HG03521 (cell line): ENCODE measurements around the gene SLC2A14.
"Not testable (repeated sequence)": the region's sequence is repeated elsewhere in the genome, so short reads cannot be mapped to it uniquely, and the experiment has no call there.

Experiments
- ATAC-seq: cut with Tn5 transposase; IDR thresholded peaks from one replicate; pipeline ENCODE4 v1.9.1; 2021; ENCODE audit warnings: mild to moderate bottlenecking, moderate library complexity; ENCODE audit not compliant: unreplicated experiment

Gene SLC2A14

DNA sequence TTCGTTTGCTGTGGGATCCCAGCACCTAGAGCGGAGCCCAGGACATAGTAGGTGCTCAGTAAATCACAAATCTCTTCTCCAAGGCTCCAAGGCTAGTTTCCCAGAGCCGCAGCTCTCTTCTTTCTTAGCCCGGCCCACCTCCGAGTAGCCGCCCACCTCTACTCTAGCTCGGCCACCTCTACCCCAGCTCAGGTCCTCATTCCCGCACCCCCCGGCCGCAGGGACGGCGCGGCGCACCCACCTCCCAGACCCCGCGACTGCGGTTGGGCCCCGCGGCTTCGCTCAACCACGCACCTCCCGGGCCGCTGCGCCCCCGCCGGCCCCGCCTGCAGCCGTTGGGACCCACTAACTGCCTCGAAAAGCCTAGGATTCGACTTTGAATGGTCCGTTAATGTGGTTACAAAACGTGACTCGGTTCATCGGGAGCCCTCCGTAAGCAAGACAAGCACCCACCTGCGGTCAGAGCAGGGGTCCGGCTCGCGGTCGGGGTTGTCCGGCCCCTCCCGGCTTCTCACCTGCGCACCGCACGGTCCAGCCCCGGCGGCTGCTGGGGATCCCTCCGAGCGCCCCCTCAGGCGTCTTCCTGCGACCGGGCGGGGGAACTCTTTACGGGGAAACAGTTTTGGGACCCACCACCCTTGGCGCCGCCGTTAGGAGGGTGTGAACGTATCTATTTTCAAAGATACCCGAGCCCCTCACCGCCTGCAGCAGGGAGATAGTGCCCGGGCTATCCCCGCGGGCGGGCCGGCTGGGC is at the start of gene SLC2A14:
TSS of gene SLC2A14 (minus strand) at position 350 of the 754 bp plus-strand sequence. CDS start 3,035 bp downstream, outside the sequence.
- ATAC-seq: no peak

DNA sequence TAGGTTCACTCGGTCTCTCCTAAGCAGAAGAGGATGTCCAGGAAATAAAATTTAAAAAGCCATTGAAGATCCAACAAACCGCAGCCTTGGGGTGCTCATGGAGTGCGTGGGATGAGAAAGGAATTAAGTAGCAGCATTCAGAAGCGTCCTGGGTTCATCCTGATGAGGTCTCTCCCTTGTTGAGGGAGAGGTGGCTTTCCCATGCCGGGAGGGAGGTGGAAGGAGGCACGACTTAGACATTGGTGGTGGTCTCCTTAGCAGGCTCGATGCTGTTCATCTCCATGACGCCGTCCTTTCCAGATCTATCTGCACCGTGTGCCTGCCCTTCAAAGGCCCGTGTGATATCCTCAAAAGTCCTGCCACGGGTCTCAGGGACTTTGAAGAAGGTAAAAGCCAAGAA is 48.5 kb upstream of the SLC2A14 start:
- not testable (repeated sequence) for ATAC-seq

DNA sequence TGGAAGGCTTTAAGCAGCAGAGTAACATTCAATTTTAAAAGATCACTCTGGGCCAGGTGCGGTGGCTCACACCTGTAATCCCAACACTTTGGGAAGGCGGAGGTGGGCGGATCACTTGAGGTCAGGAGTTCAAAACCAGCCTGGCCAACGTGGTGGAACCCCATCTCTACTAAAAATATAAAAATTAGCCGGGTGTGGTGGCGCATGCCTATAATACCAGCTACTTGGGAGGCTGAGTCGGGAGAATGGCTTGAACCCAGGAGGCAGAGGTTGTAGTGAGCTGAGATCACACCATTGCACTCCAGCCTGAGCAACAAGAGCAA is 45.5 kb upstream of the SLC2A14 start:
- not testable (repeated sequence) for ATAC-seq

DNA sequence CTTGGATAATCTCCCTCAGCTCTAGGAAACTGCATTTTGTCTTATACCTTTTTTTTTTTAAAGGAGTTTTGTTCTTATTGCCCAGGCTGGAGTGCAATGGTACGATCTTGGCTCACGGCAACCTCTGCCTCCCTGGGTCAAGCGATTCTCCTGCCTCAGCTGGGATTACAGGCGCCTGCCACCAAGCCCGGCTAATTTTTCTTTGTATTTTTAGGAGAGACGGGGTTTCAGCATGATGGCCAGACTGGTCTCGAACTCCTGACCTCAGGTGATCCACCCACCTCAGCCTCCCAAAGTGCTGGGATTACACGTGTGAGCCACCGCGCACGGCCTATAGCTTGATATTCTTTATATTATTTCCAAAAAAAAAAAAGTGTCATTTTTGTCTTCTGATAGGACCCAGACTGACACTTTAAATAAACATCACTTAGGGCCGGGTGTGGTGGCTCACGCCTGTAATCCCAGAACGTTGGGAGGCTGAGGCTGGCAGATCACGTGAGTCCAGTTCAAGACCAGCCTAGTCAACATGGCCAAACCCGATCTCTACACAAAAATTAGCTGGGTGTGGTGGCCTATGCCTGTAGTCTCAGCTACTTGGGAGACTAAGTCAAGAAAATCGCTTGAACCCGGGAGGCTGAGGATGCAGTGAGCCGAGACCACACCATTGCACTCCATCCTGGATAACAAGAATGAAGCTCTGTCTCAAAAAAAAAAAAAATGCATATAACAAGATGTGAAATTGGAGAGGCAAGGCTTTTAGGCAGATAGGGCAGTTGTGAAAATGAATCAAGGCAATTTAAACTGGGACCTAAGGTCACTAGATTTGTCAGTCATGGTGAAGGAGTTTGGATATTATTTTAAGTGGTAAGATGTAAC is 44.9 kb upstream of the SLC2A14 start:
- ATAC-seq: no peak

DNA sequence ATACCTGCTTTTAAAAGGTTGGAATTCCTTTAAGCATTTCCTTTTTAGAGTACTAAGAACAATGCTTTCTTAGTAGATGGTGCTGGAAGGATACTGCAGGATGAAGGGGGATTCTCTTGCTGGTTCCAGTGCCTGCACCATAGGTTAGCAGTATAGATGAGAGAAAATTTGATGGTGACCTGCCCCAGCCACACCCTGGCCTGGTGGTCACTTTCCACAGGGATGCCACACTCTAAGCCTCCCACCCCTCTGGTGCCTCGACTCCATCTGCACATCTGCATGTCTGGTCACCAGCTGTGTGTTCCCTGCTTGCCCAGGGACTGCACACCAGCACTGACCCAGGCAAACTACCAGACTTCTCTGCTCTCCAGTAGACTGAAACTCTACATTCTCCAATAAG is 44.2 kb upstream of the SLC2A14 start:
- ATAC-seq: no peak

DNA sequence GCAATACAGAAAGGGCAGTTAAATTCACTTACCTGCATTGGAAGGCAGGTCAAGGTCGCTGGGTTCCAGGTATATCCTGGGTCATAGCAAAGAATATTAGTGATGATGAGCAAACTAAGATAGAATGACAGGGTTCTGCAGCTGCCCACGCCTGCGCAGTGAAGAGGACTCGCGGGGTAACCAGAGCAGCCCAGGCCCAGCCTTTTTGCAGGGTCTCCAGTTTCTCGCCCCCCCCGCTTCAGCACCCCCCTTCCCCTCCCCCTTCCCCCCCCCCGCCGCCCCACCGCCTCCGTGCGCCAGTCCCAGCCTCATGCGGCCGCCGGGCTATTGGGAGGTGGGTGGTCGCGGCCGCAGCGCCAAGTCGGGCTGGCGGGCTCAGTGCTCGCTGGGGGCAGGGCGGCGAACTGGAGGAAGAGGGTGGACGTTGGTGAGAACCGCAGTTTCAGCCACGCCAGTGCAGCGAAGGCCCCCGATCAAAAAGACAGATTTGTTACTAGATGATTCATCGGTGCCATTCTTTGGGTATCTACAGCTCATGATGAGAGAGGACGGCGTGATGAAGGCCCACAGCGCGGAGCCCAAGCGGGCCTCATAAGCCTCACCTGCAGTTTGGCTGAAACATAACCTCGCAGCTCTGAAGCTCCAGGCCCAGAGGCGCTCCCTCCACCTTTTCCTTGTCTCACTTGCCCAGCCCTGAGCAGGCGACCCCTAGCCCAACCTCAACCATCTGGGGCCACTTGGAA is 43.1 kb upstream of the SLC2A14 start:
- ATAC-seq: no peak

DNA sequence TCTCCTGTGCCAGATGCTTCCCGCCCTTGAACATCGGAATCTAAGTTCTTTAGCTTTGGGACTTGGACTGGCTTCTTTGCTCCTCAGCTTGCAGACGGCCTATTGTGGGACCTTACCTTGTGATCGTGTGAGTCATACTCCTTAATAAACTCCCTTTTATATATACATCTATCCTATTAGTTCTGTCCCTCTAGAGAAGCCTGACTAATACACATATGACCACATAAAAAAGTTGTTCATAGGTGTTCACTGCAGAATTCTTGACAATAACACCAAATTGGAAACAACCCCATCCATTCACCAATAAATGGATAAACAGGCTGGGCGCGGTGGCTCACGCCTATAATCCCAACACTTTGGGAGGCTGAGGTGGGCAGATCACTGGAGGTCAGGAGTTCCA is 37.4 kb upstream of the SLC2A14 start:
- not testable (repeated sequence) for ATAC-seq

DNA sequence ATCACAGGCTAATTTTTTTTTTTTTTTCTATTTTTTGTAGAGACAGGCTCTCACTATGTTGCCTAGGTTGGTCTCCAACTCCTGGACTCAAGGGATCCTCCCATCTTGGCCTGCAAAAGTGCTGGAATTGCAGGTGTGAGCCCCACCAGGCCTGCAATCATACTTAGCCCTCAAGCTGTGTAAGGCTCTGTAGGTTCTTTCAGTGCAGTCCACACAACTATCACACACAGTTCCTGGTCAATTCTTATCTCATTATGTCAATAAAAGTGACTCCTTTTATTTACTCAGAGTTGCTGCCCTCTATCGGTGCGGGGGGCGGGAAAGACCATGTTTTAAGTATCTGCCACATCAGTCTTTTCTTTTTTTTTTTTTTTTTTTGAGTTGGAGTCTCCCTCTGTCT is 34.3 kb upstream of the SLC2A14 start:
- no peak for ATAC-seq

DNA sequence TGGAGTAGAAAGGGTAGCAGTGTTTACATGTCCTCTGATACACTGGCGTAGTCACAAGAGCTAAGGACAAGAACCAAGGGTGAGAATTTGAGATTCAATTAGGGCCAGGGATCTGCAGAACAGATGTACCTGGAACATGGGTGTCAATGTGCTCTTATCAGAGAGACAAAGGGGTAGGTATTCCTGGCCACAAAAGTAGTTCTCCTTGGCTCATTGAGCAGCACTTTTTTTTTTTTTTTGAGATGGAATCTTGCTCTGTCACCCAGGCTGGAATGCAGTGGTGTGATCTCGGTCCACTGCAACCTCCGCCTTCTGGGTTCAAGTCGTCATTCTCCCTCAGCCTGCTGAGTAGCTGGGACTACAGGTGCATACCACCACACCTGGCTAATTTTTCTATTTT is 33.6 kb upstream of the SLC2A14 start:
- not testable (repeated sequence) for ATAC-seq

DNA sequence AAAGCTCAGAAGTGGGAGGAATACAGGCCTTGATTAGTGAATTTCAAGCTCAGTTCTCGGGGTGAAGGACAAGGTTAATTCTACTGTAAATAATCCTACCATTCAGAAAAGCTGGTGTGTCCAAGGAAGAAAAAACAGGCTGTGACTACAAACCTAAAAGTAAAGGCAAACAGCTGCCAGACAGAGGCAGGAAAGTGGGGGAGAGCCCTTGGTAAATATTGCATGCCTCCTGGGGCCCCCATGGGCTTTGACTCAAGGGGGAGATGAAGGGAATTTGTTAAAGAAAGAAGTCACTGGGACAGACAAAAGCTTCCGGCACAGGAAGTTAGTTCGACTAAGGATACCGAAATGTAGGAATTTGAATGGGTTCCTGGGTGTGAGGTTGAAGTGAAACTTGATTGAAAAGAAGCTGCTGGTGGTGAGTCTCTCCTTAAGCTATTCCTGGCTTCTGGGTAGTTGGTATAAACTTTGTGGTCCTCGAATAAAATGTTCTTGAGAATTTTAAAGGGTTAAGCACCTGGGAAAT is 32.9 kb upstream of the SLC2A14 start:
- ATAC-seq: not testable (repeated sequence)

DNA sequence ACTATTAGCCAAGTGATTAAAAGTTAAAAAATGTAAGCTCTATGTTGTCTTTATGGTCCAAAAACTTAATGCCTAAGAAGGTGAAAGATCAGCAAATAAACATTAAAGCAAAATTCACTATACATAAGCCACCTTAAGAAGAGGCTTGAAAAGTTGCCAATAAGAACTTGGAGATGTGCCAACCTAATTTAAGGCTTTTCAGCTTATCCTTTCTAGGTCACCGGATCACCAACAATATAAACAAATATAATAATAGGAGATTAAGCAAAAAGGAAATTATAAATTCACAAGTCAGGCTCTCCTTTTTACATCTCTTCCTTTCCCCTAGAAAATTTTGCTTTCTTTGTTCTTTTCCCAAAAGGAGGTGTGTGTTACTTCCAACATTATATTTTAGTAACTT is 32.4 kb upstream of the SLC2A14 start:
- ATAC-seq: no peak

DNA sequence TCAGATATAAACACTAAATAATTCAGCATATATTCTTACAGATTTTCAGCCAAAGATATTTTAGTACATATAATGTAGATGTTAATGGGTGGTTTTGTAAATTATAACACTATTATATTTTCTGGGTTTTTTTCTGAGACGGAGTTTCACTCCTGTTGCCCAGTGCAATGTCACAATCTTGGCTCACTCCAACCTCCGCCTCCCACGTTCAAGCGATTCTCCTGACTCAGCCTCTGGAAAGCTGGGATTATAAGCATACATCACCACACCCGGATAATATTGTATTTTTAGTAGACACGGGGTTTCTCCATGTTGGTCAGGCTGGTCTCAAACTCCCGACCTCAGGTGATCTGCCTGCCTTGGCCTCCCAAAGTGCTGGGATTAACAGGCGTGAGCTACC is 29.7 kb upstream of the SLC2A14 start:
- ATAC-seq: not testable (repeated sequence)

DNA sequence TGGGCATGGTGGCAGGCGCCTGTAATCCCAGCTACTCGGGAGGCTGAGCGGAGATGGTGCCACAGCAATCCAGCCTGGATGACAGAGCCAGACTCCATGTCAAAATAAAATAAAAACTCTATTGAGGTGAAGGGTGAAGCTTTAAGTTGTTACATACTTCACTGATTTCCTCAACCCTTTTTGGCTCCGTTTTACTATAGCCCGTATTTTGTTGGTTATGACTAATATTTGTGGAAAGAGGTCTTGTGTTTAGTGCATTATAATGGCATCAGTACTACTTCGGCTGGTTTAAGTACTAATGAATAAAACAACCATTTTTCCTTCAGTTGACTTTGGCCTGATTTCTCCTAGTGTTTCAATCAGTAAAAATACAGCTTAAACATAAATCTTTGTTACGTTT is 27.0 kb upstream of the SLC2A14 start:
- no peak for ATAC-seq

DNA sequence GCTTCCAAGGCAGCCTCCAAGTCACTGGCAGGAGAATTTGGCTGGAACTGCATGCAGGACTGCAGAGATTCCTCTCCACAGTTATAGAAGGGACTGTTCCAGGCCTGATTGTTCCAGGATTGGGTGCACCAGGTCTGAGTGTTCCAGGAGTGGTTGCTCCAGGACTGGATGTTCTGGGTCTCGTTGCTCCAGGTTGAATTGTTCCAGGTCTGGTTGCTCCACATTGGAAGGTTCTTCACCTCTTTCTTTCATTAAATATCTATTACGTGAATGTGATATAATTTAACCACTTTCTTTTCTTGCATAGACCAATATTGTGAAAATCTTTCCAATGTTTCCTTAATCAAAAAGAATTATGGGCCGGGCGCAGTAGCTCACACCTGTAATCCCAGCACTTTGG is 24.0 kb upstream of the SLC2A14 start:
- not testable (repeated sequence) for ATAC-seq

DNA sequence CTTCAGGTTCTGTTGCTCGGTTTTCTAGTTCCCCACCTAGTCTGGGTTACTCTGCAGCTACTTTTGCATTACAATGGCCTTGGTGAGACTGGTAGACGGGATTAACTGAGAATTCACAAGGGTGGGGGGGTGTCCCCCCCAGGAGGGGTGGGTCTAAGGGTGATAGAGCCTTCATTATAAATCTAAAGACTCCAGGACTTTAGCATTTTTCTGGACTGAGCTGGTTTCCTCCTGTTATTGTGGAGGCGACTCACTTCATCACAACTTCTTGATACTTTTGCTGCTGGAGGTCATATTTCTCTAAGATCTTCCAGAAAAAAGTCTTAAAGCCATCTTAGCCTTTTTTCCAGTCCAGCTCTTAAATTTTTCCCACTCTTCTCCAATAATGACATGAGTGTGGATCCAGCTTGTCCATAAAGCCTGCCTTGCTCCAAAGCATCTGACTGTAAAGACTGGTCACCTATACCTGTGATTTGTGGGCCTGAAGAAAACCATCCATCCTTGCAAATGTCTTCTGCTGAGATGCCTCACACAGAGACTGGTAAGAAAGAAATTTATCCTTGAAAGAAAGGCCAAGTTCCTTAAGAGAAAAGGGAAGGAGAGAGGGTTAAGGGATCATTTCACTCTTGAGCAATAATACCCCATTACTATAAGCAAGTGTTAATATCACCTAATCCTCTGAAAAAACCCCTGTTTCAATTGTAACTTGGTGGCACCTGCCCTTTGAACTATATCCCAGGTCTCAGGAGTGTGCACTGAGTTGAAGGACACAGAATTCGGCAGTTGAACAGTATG is 19.7 kb upstream of the SLC2A14 start:
- ATAC-seq: no peak

DNA sequence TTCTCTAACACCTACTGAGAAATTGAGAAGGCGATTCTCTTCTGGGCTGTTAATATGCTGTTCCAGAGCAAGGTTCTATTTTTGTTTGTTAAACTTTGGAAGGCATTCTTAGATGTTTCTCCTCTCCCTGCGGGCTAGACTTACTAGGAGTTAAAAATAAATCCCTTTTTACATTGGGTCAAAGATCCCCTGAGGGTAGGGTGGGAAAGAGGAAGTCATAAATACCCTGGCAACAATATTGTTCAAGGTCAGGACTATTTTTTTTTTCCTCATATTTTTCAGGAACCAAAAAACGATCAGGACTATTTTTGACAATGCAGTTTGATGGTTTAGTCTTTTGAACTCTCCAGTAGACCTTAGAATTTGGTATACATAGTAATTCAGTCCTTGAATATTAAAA is 12.0 kb upstream of the SLC2A14 start:
- no peak for ATAC-seq

DNA sequence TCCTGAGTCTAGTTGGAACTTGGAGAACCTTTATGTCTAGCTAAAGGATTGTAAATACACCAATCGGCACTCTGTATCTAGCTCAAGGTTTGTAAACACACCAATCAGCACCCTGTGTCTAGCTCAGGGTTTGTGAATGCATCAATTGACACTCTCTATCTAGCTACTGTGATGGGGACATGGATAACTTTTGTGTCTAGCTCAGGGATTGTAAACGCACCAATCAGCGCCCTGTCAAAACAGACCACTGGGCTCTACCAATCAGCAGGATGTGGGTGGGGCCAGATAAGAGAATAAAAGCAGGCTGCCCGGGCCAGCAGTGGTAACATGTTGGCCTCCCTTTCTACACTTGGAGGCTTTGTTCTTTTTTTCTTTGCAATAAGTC is 9.0 kb upstream of the SLC2A14 start:
- ATAC-seq: not testable (repeated sequence)

DNA sequence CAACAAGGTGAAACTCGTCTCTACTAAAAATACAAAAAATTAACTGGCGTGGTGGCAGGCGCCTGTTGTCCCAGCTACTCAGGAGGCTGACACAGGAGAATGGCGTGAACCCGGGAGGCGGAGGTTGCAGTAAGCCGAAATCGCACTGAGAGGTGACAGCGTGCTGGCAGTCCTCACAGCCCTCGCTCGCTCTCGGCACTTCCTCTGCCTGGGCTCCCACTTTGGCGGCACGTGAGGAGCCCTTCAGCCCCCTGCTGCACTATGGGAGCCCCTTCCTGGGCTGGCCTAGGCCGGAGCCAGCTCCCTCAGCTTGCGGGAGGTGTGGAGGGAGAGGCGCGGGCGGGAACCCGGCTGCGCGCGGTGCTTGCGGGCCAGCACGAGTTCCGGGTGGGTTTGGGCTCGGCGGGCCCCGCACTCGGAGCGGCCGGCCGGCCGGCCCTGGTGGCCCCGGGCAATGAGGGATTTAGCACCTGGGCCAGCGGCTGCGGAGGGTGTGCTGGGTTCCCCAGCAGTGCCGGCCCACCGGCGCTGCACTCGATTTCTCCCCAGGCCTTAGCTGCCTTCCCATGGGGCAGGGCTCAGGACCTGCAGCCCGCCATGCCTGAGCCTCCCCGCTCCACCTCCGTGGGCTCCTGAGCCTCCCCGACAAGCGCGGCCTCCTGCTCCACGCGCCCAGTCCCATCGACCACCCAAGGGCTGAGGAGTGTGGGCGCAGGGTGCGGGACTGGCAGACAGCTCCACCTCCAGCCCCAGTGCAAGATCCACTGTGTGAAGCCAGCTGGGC is 8.4 kb upstream of the SLC2A14 start:
- ATAC-seq: not testable (repeated sequence)

DNA sequence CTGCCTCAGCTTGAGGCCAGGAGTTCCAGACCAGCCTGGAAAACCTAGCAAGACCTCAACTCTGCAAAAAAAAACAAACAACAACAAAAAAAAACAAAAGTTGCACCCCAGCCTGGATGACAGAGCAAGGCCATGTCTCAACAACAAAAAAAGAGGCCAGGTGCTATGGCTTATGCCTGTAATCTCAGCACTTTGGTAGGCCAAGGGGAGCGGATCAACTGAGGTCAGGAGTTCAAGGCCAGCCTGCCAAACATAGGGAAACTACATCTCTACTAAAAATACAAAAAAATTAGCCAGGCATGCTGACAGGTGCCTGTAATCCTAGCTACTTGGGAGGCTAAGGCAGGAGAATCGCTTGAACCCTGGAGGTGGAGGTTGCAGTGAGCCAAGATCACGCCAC is 6.5 kb upstream of the SLC2A14 start:
- ATAC-seq: no peak

DNA sequence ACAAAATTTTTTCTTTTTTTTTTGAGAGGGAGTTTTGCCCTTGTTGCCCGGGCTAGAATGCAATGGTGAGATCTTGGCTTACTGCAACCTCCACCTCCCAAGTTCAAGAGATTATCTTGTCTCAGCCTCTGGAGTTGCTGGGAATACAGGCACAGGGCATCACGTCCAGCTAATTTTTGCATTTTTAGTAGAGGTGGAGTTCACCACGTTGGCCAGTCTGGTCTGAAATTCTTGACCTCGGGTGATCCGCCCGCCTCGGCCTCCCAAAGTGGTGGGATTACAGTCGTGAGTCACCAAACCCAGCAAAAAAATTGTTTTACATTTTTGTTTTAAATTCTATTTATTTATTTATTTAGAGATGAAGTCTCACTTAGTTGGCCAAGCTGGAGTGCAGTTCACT is 4.7 kb upstream of the SLC2A14 start:
- ATAC-seq: no peak
